ENCODE measurements around the gene RNF183.

Gene RNF183

GRCh38 chr9:113317777-113318176 is 14.6 kb upstream of the RNF183 start:
- Histone ChIP-seq H3K36me3 (ENCODE audit: control insufficient read depth, insufficient read depth, low read length) (no peaks in the 10 kb centered on the region), H3K27me3 (replicated peaks; ENCODE audit: control insufficient read depth, insufficient read depth, low read length) (no peaks in the 10 kb centered on the region), H3K4me3 (replicated peaks; ENCODE audit: low read depth, low read length) (no peak overlapping the region)
- no peak for DNase-seq (ENCODE audit: extremely low read depth, insufficient read length)
- TF ChIP-seq CTCF (IDR thresholded peaks at IDR 0.05; ENCODE audit: insufficient read depth, low read length, poor library complexity, severe bottlenecking) = no peak

- Histone ChIP-seq H3K4me3 (replicated peaks; ENCODE audit: low read depth, low read length) (no peak overlapping the region), H3K36me3 (ENCODE audit: control insufficient read depth, insufficient read depth, low read length) (no peaks in the 10 kb centered on the region), H3K27me3 (replicated peaks; ENCODE audit: control insufficient read depth, insufficient read depth, low read length) (no peaks in the 10 kb centered on the region)
- TF ChIP-seq CTCF (IDR thresholded peaks at IDR 0.05; ENCODE audit: insufficient read depth, low read length, poor library complexity, severe bottlenecking) = no peak
- DNase-seq (ENCODE audit: extremely low read depth, insufficient read length) = no peak
These were observed 12.9 kb upstream of the RNF183 start for GRCh38 chr9:113316030-113316429.

GRCh38 chr9:113315231-113315630 is 12.1 kb upstream of the RNF183 start:
- no peak overlapping the region for H3K4me3 ChIP-seq (replicated peaks; ENCODE audit: low read depth, low read length)
- no peak for DNase-seq (ENCODE audit: extremely low read depth, insufficient read length)
- H3K27me3 ChIP-seq (replicated peaks; ENCODE audit: control insufficient read depth, insufficient read depth, low read length) = no peaks in the 10 kb centered on the region
- TF ChIP-seq CTCF (IDR thresholded peaks at IDR 0.05; ENCODE audit: insufficient read depth, low read length, poor library complexity, severe bottlenecking) = no peak
- H3K36me3 ChIP-seq (ENCODE audit: control insufficient read depth, insufficient read depth, low read length) = no peaks in the 10 kb centered on the region

- Histone ChIP-seq H3K27me3 (replicated peaks; ENCODE audit: control insufficient read depth, insufficient read depth, low read length) (no peaks in the 10 kb centered on the region), H3K36me3 (ENCODE audit: control insufficient read depth, insufficient read depth, low read length) (no peaks in the 10 kb centered on the region), H3K4me3 (replicated peaks; ENCODE audit: low read depth, low read length) (no peak overlapping the region)
- TF ChIP-seq CTCF (IDR thresholded peaks at IDR 0.05; ENCODE audit: insufficient read depth, low read length, poor library complexity, severe bottlenecking) = no peak
- DNase-seq (ENCODE audit: extremely low read depth, insufficient read length) = no peak
These were observed 10.1 kb upstream of the RNF183 start for GRCh38 chr9:113313261-113313660.

- no peaks in the 10 kb centered on the region for H3K36me3 ChIP-seq (ENCODE audit: control insufficient read depth, insufficient read depth, low read length)
- H3K4me3 ChIP-seq (replicated peaks; ENCODE audit: low read depth, low read length) = no peak overlapping the region
- no peak for DNase-seq (ENCODE audit: extremely low read depth, insufficient read length)
- no peak for TF ChIP-seq CTCF (IDR thresholded peaks at IDR 0.05; ENCODE audit: insufficient read depth, low read length, poor library complexity, severe bottlenecking)
- H3K27me3 ChIP-seq (replicated peaks; ENCODE audit: control insufficient read depth, insufficient read depth, low read length) = no peaks in the 10 kb centered on the region
These were observed 8.8 kb upstream of the RNF183 start for GRCh38 chr9:113311961-113312360.

GRCh38 chr9:113310538-113310937 is 7.4 kb upstream of the RNF183 start:
- TF ChIP-seq CTCF (IDR thresholded peaks at IDR 0.05; ENCODE audit: insufficient read depth, low read length, poor library complexity, severe bottlenecking) = no peak
- H3K36me3 ChIP-seq (ENCODE audit: control insufficient read depth, insufficient read depth, low read length) = no peaks in the 10 kb centered on the region
- no peaks in the 10 kb centered on the region for H3K27me3 ChIP-seq (replicated peaks; ENCODE audit: control insufficient read depth, insufficient read depth, low read length)
- no peak overlapping the region for H3K4me3 ChIP-seq (replicated peaks; ENCODE audit: low read depth, low read length)
- DNase-seq (ENCODE audit: extremely low read depth, insufficient read length) = no peak
